ENCODE measurements around the gene MCM3AP.

Gene MCM3AP
- 162 to 180 reads per million in 2 donors for total RNA-seq

GRCh38 chr21:46285206-46285661, at the start of gene MCM3AP:
Gene MCM3AP (minus strand): TSS chr21:46285611. CDS start chr21:46285286, 325 bp downstream.
- no peak for DNase-seq

GRCh38 chr21:46334351-46335140, 49.1 kb upstream of the MCM3AP start:
- DNase-seq, result no peak

GRCh38 chr21:46329796-46330195, 44.4 kb upstream of the MCM3AP start:
- DNase-seq, result no peak

- no peak for DNase-seq
These were observed 42.7 kb upstream of the MCM3AP start for GRCh38 chr21:46328151-46328550.

- no peak for DNase-seq
These were observed 42.3 kb upstream of the MCM3AP start for GRCh38 chr21:46327711-46328110.

GRCh38 chr21:46326110-46326703, 40.8 kb upstream of the MCM3AP start:
- DNase-seq, result no peak

- DNase-seq, result peak in 3 of 5 experiments; percentile 7 to 58 (median 29)
These were observed 39.9 kb upstream of the MCM3AP start for GRCh38 chr21:46325073-46325912.

GRCh38 chr21:46324390-46325072, 39.1 kb upstream of the MCM3AP start:
- peak; percentile 78 to 91 (median 82) for DNase-seq

GRCh38 chr21:46323710-46324389, 38.4 kb upstream of the MCM3AP start, which contains the start of the genes C21orf58 and PCNT:
Gene C21orf58 (minus strand): TSS chr21:46323870. CDS start chr21:46322738, 1,132 bp downstream.
Gene PCNT (plus strand): TSS chr21:46324156. CDS start chr21:46324229, 73 bp downstream.
- DNase-seq, result peak; percentile 95 to 98 (median 97)

- DNase-seq, result no peak
These were observed 37.9 kb upstream of the MCM3AP start for GRCh38 chr21:46323227-46323709.

- peak in 1 of 5 experiments; percentile 54 for DNase-seq
These were observed 37.2 kb upstream of the MCM3AP start for GRCh38 chr21:46322351-46323226.

- DNase-seq, result no peak
These were observed 35.0 kb upstream of the MCM3AP start for GRCh38 chr21:46320331-46320801.

GRCh38 chr21:46319186-46319585, 33.8 kb upstream of the MCM3AP start:
- no peak for DNase-seq

GRCh38 chr21:46318464-46318845, 33.0 kb upstream of the MCM3AP start:
- DNase-seq, result no peak

- DNase-seq, result no peak
These were observed 32.5 kb upstream of the MCM3AP start for GRCh38 chr21:46317710-46318463.

- no peak for DNase-seq
These were observed 31.4 kb upstream of the MCM3AP start for GRCh38 chr21:46316708-46317324.

- no peak for DNase-seq
These were observed 29.1 kb upstream of the MCM3AP start for GRCh38 chr21:46314441-46315020.

- no peak for DNase-seq
These were observed 27.5 kb upstream of the MCM3AP start for GRCh38 chr21:46312949-46313348.

- no peak for DNase-seq
These were observed 26.2 kb upstream of the MCM3AP start for GRCh38 chr21:46311568-46311967.
